Measurements from ENCODE around the gene HK1.
A peak's percentile ranks its signal among the peaks of the same experiment; 100 is the strongest.

- TF ChIP-seq CTCF (IDR thresholded peaks at IDR 0.05) (peak in 1 of 4 experiments; percentile 1), EP300 (IDR thresholded peaks at IDR 0.05) (no peak), POLR2AphosphoS5 (IDR thresholded peaks at IDR 0.05) (no peak), POLR2A (IDR thresholded peaks at IDR 0.05) (no peak)
Observed at GRCh38 chr10:69409176-69409495, 130.8 kb downstream of the HK1 start.

Data from gastroesophageal sphincter (tissue), 3 donors.